Body of pancreas (tissue), 4 donors: ENCODE results near the gene CRBN.

Experiments
- CTCF ChIP-seq, 7 experiments: fragments of 450-650 bp in 4 of 7; fragments of 200-600 bp in 3 of 7; sonication (generic) in 3 of 7; IDR thresholded peaks; one replicate each; pipeline ENCODE4 v1.5.1; 2016 to 2019; ENCODE audit warnings: antibody characterized with exemption in 7 of 7
- POLR2A ChIP-seq, 3 donors: fragments of 450-650 bp; IDR thresholded peaks; one replicate each; pipeline ENCODE4 v1.6.1; 2016; ENCODE audit warnings: antibody characterized with exemption in 3 of 3, mild to moderate bottlenecking in 2 of 3

- TF ChIP-seq CTCF (IDR thresholded peaks at IDR 0.05) (no peak), POLR2A (IDR thresholded peaks at IDR 0.05) (no peak)
Observed at GRCh38 chr3:3209057-3209456, 29.6 kb upstream of the CRBN start.
